GM23338 (cell line): ENCODE data around the gene AQP7. TPM values are rescaled to one million over a fixed set of nuclear protein-coding genes. Genes with fewer than 3 reads are reported as not detected.

Experiments used
- ATAC-seq: fragments of 200-7000 bp; cut with Tn5 transposase; 3 replicates; pipeline ENCODE4 v1.9.1; 2020
- DNase-seq: peaks from one replicate; pipeline ENCODE4 v3.0.0-alpha.2; 2015; ENCODE audit warnings: low spot score
- H2AFZ ChIP-seq: fragments of 200-600 bp; sonication (generic); 2 replicates; pipeline ENCODE4 v1.8.0; 2016; ENCODE audit warnings: antibody characterized with exemption, mild to moderate bottlenecking, moderate library complexity
- H3F3A ChIP-seq: fragments of 200-600 bp; sonication (generic); replicated peaks from 2 replicates; pipeline ENCODE4 v1.8.0; 2017; ENCODE audit warnings: antibody characterized with exemption, mixed run types, low read depth
- H3K27ac ChIP-seq: fragments of 200-600 bp; sonication (generic); 2 replicates; pipeline ENCODE4 v1.6.1; 2016; ENCODE audit warnings: low read depth
- H3K27me3 ChIP-seq: fragments of 200-600 bp; sonication (generic); 2 replicates; pipeline ENCODE4 v1.8.0; 2016; ENCODE audit warnings: mild to moderate bottlenecking, mixed run types, moderate library complexity; ENCODE audit not compliant: insufficient read depth
- H3K36me3 ChIP-seq: fragments of 200-600 bp; sonication (generic); 2 replicates; pipeline ENCODE4 v1.8.0; 2016; ENCODE audit warnings: mild to moderate bottlenecking; ENCODE audit not compliant: insufficient read depth
- H3K4me1 ChIP-seq: fragments of 200-600 bp; sonication (generic); 2 replicates; pipeline ENCODE4 v1.8.0; 2016; ENCODE audit warnings: mild to moderate bottlenecking, moderate library complexity; ENCODE audit not compliant: insufficient read depth
- H3K4me2 ChIP-seq: fragments of 200-600 bp; sonication (generic); 2 replicates; pipeline ENCODE4 v1.7.1; 2017; ENCODE audit warnings: mixed run types
- H3K4me3 ChIP-seq: fragments of 200-600 bp; sonication (generic); 2 replicates; pipeline ENCODE4 v1.6.1; 2016; ENCODE audit warnings: mixed run types
- H3K79me2 ChIP-seq: fragments of 200-600 bp; sonication (generic); replicated peaks from 2 replicates; pipeline ENCODE4 v1.8.0; 2017; ENCODE audit warnings: mild to moderate bottlenecking; ENCODE audit not compliant: insufficient read depth
- H3K9me2 ChIP-seq: fragments of 200-600 bp; sonication (generic); 2 replicates; pipeline ENCODE4 v1.8.0; 2017; ENCODE audit not compliant: insufficient read depth
- H4K20me1 ChIP-seq: fragments of 200-600 bp; sonication (generic); replicated peaks from 2 replicates; pipeline ENCODE4 v1.8.0; 2017; ENCODE audit warnings: mild to moderate bottlenecking; ENCODE audit not compliant: insufficient read depth
- H3K27ac Mint-ChIP-seq: 2 replicates; pipeline ENCODE4 v1.8.0; 2020; ENCODE audit warnings: inconsistent platforms, mild to moderate bottlenecking, moderate library complexity, mixed read lengths
- H3K27me3 Mint-ChIP-seq: 3 replicates; pipeline ENCODE4 v1.8.0; 2022; ENCODE audit warnings: low read depth, mild to moderate bottlenecking, moderate library complexity, mixed read lengths, inconsistent platforms; ENCODE audit not compliant: insufficient read depth, poor library complexity
- H3K36me3 Mint-ChIP-seq: 3 replicates; pipeline ENCODE4 v1.8.0; 2021; ENCODE audit warnings: low read depth, mild to moderate bottlenecking, inconsistent platforms, moderate library complexity, mixed read lengths
- H3K4me1 Mint-ChIP-seq: 3 replicates; pipeline ENCODE4 v1.8.0; 2020; ENCODE audit warnings: mild to moderate bottlenecking, inconsistent platforms, mixed read lengths
- H3K4me3 Mint-ChIP-seq: 3 replicates; pipeline ENCODE4 v1.8.0; 2021; ENCODE audit warnings: moderate library complexity, mild to moderate bottlenecking, inconsistent platforms, mixed read lengths
- H3K9me3 Mint-ChIP-seq: 3 replicates; pipeline ENCODE4 v1.8.0; 2020; ENCODE audit warnings: moderate library complexity, mild to moderate bottlenecking, inconsistent platforms, mixed read lengths
- CREB1 ChIP-seq: fragments of 250-450 bp; sonication (Bioruptor Pico); IDR thresholded peaks from 2 replicates; pipeline ENCODE4 v1.5.0; 2020; ENCODE audit warnings: low read depth, mild to moderate bottlenecking, moderate library complexity
- CTCF ChIP-seq, 2 experiments: fragments of 200-600 bp in 1 of 2; sonication (generic) in 1 of 2; conservative IDR thresholded peaks; 2 replicates each; pipeline versions ENCODE4 v1.5.1 to v1.6.1; 2016 to 2017; ENCODE audit warnings: antibody characterized with exemption in 2 of 2, low read depth in 2 of 2, mild to moderate bottlenecking in 2 of 2, moderate library complexity in 1 of 2
- EZH2 ChIP-seq: fragments of 200-600 bp; sonication (generic); IDR thresholded peaks from one replicate; pipeline ENCODE4 v1.8.0; 2017; ENCODE audit warnings: antibody characterized with exemption, mild to moderate bottlenecking, low read depth; ENCODE audit not compliant: unreplicated experiment
- EZH2phosphoT487 ChIP-seq: fragments of 200-600 bp; sonication (generic); IDR thresholded peaks from one replicate; pipeline ENCODE4 v1.8.1; 2018; ENCODE audit warnings: antibody characterized with exemption; ENCODE audit not compliant: unreplicated experiment
- JUNB ChIP-seq: IDR thresholded peaks from one replicate; pipeline ENCODE4 v1.6.1; 2016; ENCODE audit warnings: antibody characterized with exemption; ENCODE audit not compliant: unreplicated experiment
- NANOG ChIP-seq: IDR thresholded peaks from 2 replicates; pipeline ENCODE4 v1.6.1; 2016; ENCODE audit warnings: antibody characterized with exemption, borderline replicate concordance
- POLR2AphosphoS5 ChIP-seq: IDR thresholded peaks from 2 replicates; pipeline ENCODE4 v1.6.1; 2016; ENCODE audit warnings: antibody characterized with exemption, low read depth
- REST ChIP-seq: IDR thresholded peaks from one replicate; pipeline ENCODE4 v1.6.1; 2018; ENCODE audit warnings: antibody characterized with exemption; ENCODE audit not compliant: unreplicated experiment
- STAT1 ChIP-seq: IDR thresholded peaks from one replicate; pipeline ENCODE4 v1.6.1; 2016; ENCODE audit warnings: antibody characterized with exemption; ENCODE audit not compliant: unreplicated experiment
- ZNF114 ChIP-seq: fragments of 250-450 bp; sonication (Bioruptor Pico); IDR thresholded peaks from 2 replicates; pipeline ENCODE4 v1.5.0; 2020; ENCODE audit warnings: mild to moderate bottlenecking, moderate library complexity
- ZNF331 ChIP-seq: fragments of 250-450 bp; sonication (Bioruptor Pico); IDR thresholded peaks from 2 replicates; pipeline ENCODE4 v1.5.0; 2020; ENCODE audit warnings: low read depth, mild to moderate bottlenecking, moderate library complexity
- ZNF462 ChIP-seq: fragments of 250-450 bp; sonication (Bioruptor Pico); IDR thresholded peaks from 2 replicates; pipeline ENCODE4 v1.5.0; 2020; ENCODE audit warnings: mild to moderate bottlenecking, moderate library complexity
- polyA plus RNA-seq: library from polyadenylated mRNA; unstranded; fragments of >200 nt; fragmentation: Nextera tagmentation; extraction: Ambion mirVana; gene quantifications from 2 replicates; pipeline ENCODE4 v1.2.1, GENCODE V29; 2016
- total RNA-seq: library from RNA; depleted of rRNA; stranded (reverse); fragments of >200 nt; shearing (Covaris generic); gene quantifications from 2 replicates; pipeline ENCODE4 v1.2.3, GENCODE V29; 2014

The AQP7 gene
- total and polyA plus RNA-seq, 2 experiments from 2014 or later = not detected

DNA sequence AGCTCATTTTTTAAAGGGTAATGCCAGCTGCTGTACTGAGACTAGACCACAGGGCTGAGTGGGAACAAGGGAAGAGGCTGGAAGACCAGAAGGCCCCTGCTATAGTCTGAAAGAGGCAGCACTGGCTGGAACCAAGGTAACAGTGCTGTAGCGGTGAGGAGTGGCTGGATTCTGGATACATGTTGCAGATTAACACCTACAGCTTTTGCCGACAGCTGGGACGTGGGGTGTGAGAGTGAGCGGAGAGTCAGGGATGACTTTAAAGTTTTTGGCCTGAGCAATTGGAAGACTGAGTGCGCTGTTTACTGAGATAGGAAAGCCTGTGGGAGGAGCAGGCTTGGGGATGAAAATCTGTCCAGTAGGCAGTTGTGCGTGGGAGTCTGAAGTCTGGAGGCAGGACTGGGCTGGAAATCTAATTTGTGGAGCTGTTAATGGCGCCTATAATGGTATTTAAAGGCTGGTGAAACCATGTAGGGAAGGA is 26.5 kb downstream of the AQP7 start:
- H3K36me3 Mint-ChIP-seq = peaks cover 3% of the 10 kb centered on the region; the same call in 2 of the 3 replicates
- no peaks in the 10 kb centered on the region for H3K27me3 ChIP-seq
- H3K4me1 ChIP-seq = peaks cover 3% of the 10 kb centered on the region
- peak overlapping the region; percentile 95 for H3K27ac Mint-ChIP-seq
- TF ChIP-seq EZH2 (no peak), ZNF114 (CRISPR knock-in tag) (no peak), ZNF331 (CRISPR knock-in tag) (no peak), JUNB (no peak), EZH2phosphoT487 (no peak), POLR2AphosphoS5 (no peak), ZNF462 (no peak), CTCF (conservative IDR thresholded peaks at IDR 0.05; ENCODE audit: low read depth in 2 of 2) (no peak), STAT1 (no peak), NANOG (no peak), CREB1 (CRISPR knock-in tag) (no peak), REST (no peak)
- ATAC-seq = no peak; the same call in 1 of the 3 replicates
- peaks cover 14% of the 10 kb centered on the region for H3K27me3 Mint-ChIP-seq
- no peak overlapping the region; the same call in 2 of the 3 replicates for H3K4me3 Mint-ChIP-seq
- H3K4me1 Mint-ChIP-seq = peaks cover 32% of the 10 kb centered on the region
- peak; percentile 2 for DNase-seq
- H3K4me2 ChIP-seq = no peak overlapping the region
- H3K4me3 ChIP-seq = no peak overlapping the region
- H3K36me3 ChIP-seq = no peaks in the 10 kb centered on the region
- no peaks in the 10 kb centered on the region for H3K79me2 ChIP-seq
- H3F3A ChIP-seq = no peaks in the 10 kb centered on the region; the same call in 1 of the 2 replicates
- H2AFZ ChIP-seq = no peak overlapping the region
- H3K9me2 ChIP-seq = no peaks in the 10 kb centered on the region
- 0 out of 2 replicates have a peak overlapping the region, but pooled peaks have one; percentile 8 for H3K27ac ChIP-seq
- no peaks in the 10 kb centered on the region for H4K20me1 ChIP-seq
- no peaks in the 10 kb centered on the region; the same call in 2 of the 3 replicates for H3K9me3 Mint-ChIP-seq
